SK-N-SH treated with all-trans-retinoic acid at 6 μM for 48 hours (cell line): ENCODE data around the gene SMAGP.
A peak's percentile ranks its signal among the peaks of the same experiment; 100 is the strongest.

Source experiments
- ATAC-seq: fragments of 200-7000 bp; cut with Tn5 transposase; 3 replicates; pipeline ENCODE4 v1.9.1; 2020; ENCODE audit warnings: mild to moderate bottlenecking, moderate library complexity
- BACH2 ChIP-seq: fragments of 250-450 bp; sonication (Bioruptor Pico); IDR thresholded peaks from 2 replicates; pipeline ENCODE4 v1.9.0; 2021; ENCODE audit warnings: mild to moderate bottlenecking, borderline replicate concordance
- CSDC2 ChIP-seq: fragments of 250-450 bp; sonication (Bioruptor Pico); IDR thresholded peaks from 2 replicates; pipeline ENCODE4 v1.5.0; 2020; ENCODE audit warnings: mild to moderate bottlenecking, moderate library complexity
- ESRRG ChIP-seq: fragments of 250-450 bp; sonication (Bioruptor Pico); IDR thresholded peaks from 2 replicates; pipeline ENCODE4 v1.6.1; 2021; ENCODE audit warnings: mild to moderate bottlenecking
- GLIS3 ChIP-seq: fragments of 250-450 bp; sonication (Bioruptor Pico); IDR thresholded peaks from 2 replicates; pipeline ENCODE4 v1.5.0; 2020; ENCODE audit warnings: mild to moderate bottlenecking, moderate library complexity
- ISL1 ChIP-seq: fragments of 250-450 bp; sonication (Bioruptor Pico); IDR thresholded peaks from 2 replicates; pipeline ENCODE4 v2.1.2; 2022; ENCODE audit warnings: mild to moderate bottlenecking, moderate library complexity
- OSR1 ChIP-seq: fragments of 250-450 bp; sonication (Bioruptor Pico); IDR thresholded peaks from 2 replicates; pipeline ENCODE4 v1.8.0; 2022; ENCODE audit warnings: moderate library complexity, mild to moderate bottlenecking, inconsistent platforms
- PPARA ChIP-seq: fragments of 250-450 bp; sonication (Bioruptor Pico); IDR thresholded peaks from 2 replicates; pipeline ENCODE4 v1.5.0; 2020; ENCODE audit warnings: mild to moderate bottlenecking, borderline replicate concordance
- RARB ChIP-seq: fragments of 250-450 bp; sonication (Bioruptor Pico); IDR thresholded peaks from 2 replicates; pipeline ENCODE4 v1.8.0; 2021; ENCODE audit warnings: mild to moderate bottlenecking, moderate library complexity
- SNAI2 ChIP-seq: fragments of 250-450 bp; sonication (Bioruptor Pico); IDR thresholded peaks from 2 replicates; pipeline ENCODE4 v1.5.0; 2020; ENCODE audit warnings: mild to moderate bottlenecking, moderate library complexity
- TCF4 ChIP-seq: fragments of 250-450 bp; sonication (Bioruptor Pico); IDR thresholded peaks from 2 replicates; pipeline ENCODE4 v1.8.0; 2021; ENCODE audit warnings: mild to moderate bottlenecking, moderate library complexity, borderline replicate concordance
- TOX ChIP-seq: fragments of 250-450 bp; sonication (Bioruptor Pico); IDR thresholded peaks from 2 replicates; pipeline ENCODE4 v1.8.0; 2021; ENCODE audit warnings: mild to moderate bottlenecking, moderate library complexity, borderline replicate concordance
- ZFP3 ChIP-seq: fragments of 250-450 bp; sonication (Bioruptor Pico); IDR thresholded peaks from 2 replicates; pipeline ENCODE4 v1.5.0; 2020; ENCODE audit warnings: mild to moderate bottlenecking, moderate library complexity
- ZFP30 ChIP-seq: fragments of 450-650 bp; formaldehyde crosslinking; IDR thresholded peaks from 2 replicates; pipeline ENCODE4 v1.5.0; 2022; ENCODE audit warnings: mild to moderate bottlenecking, moderate library complexity
- ZNF565 ChIP-seq: fragments of 450-650 bp; formaldehyde crosslinking; conservative IDR thresholded peaks from 2 replicates; pipeline ENCODE4 v1.5.0; 2020; ENCODE audit warnings: low read depth, mild to moderate bottlenecking, moderate library complexity
- ZNF70 ChIP-seq: fragments of 450-650 bp; formaldehyde crosslinking; IDR thresholded peaks from 2 replicates; pipeline ENCODE4 v1.5.0; 2020; ENCODE audit warnings: mild to moderate bottlenecking, moderate library complexity
- ZNF8 ChIP-seq: fragments of 450-650 bp; formaldehyde crosslinking; IDR thresholded peaks from 2 replicates; pipeline ENCODE4 v1.5.0; 2020; ENCODE audit warnings: mild to moderate bottlenecking, moderate library complexity
- TF ChIP-seq, protein P1 (sequence below): fragments of 250-450 bp; sonication (Bioruptor Pico); IDR thresholded peaks from 2 replicates; pipeline ENCODE4 v1.5.1; 2020; ENCODE audit warnings: low read depth, mild to moderate bottlenecking, moderate library complexity
- TF ChIP-seq, protein P2 (sequence below): fragments of 250-450 bp; sonication (Bioruptor Pico); IDR thresholded peaks from 2 replicates; pipeline ENCODE4 v1.8.0; 2020; ENCODE audit warnings: mild to moderate bottlenecking, moderate library complexity, borderline replicate concordance
- TF ChIP-seq, protein P3 (sequence below): fragments of 250-450 bp; sonication (Bioruptor Pico); IDR thresholded peaks from 2 replicates; pipeline ENCODE4 v1.5.1; 2021; ENCODE audit warnings: mild to moderate bottlenecking, moderate library complexity
- TF ChIP-seq, protein P4 (sequence below): fragments of 250-450 bp; sonication (Bioruptor Pico); IDR thresholded peaks from 2 replicates; pipeline ENCODE4 v1.5.0; 2020; ENCODE audit warnings: mild to moderate bottlenecking, moderate library complexity
- TF ChIP-seq, protein P5 (sequence below): fragments of 250-450 bp; sonication (Bioruptor Pico); IDR thresholded peaks from 2 replicates; pipeline ENCODE4 v1.8.0; 2021; ENCODE audit warnings: low read depth, mild to moderate bottlenecking, moderate library complexity, borderline replicate concordance

SMAGP gene

DNA sequence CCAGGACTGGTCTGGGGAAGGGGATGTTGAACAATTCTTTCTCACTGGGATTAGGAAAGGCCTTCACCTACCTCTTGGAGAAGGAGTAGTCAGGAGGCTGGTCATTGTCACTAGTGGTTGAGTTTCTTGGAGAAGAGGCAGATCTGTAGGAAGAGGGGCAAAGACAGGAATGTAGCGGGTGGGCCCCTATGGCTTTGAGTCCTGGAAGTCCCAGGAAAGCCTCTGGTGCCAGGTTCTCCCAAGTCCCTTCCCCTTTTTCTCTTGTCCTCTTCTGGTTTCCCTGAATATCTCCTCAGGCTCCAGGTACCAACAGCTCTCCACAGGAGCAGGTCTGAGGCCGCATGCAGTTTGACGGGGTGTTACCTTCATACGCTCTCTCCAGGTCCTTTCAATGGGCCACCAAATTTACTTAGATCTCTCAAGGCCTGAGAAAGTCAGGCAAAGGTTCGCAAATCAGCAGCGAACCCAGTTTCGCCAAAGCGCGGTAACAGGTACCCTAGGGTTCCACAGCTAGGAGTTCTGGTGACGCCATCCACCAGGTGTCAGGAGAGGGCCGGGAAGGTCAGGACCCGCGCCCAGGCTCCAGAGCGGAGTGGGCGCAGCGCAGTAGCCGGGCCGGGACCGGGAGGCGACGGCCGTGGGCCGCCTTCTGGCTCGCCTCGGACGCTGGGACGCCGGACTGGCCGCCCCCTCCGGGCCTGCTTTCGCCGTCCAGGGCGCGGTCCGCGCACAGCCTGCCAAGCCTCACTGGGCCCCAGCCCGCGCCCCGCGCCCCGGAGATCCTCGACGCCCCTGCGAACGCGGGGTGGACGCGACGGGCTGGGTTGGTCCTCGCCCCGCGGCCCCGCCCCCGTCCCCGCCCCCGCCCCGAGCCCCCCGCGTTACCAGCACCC, 795 bp downstream of the SMAGP start:
- ATAC-seq = peak; percentile 62
- TF ChIP-seq ZNF70 (CRISPR knock-in tag) (no peak), ESRRG (no peak), ZFP3 (CRISPR knock-in tag) (no peak), GLIS3 (CRISPR knock-in tag) (no peak), ZFP30 (no peak), RARB (CRISPR knock-in tag) (no peak), SNAI2 (CRISPR knock-in tag) (no peak), CSDC2 (CRISPR knock-in tag) (no peak)
- TF ChIP-seq, protein P1, sequence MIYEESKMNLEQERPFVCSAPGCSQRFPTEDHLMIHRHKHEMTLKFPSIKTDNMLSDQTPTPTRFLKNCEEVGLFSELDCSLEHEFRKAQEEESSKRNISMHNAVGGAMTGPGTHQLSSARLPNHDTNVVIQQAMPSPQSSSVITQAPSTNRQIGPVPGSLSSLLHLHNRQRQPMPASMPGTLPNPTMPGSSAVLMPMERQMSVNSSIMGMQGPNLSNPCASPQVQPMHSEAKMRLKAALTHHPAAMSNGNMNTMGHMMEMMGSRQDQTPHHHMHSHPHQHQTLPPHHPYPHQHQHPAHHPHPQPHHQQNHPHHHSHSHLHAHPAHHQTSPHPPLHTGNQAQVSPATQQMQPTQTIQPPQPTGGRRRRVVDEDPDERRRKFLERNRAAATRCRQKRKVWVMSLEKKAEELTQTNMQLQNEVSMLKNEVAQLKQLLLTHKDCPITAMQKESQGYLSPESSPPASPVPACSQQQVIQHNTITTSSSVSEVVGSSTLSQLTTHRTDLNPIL = no peak
- TF ChIP-seq, all 23 proteins: peak for 0

DNA sequence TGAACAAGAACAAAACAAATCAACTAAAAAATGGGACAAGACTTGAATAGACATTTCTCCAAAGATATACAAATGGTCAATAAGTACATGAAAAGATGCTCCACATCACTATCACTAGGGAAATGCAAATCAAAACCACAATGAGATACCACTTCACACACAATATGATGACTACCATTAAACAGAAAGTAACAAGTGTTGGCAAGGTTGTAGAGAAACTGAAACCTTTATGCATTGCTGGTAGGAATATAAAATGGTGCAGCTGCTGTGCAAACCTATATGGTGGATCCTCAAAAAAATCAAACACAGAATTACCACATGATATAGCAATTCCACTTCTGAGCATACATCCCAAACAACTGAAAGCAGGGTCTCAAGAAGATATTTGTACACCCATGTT, 5.2 kb downstream of the SMAGP start:
- ATAC-seq = no peak
- no peak for TF ChIP-seq PPARA (CRISPR knock-in tag)
- TF ChIP-seq, protein P1 = no peak
- no peak for TF ChIP-seq TOX (CRISPR knock-in tag)
- no peak for TF ChIP-seq ESRRG
- TF ChIP-seq, protein P2, sequence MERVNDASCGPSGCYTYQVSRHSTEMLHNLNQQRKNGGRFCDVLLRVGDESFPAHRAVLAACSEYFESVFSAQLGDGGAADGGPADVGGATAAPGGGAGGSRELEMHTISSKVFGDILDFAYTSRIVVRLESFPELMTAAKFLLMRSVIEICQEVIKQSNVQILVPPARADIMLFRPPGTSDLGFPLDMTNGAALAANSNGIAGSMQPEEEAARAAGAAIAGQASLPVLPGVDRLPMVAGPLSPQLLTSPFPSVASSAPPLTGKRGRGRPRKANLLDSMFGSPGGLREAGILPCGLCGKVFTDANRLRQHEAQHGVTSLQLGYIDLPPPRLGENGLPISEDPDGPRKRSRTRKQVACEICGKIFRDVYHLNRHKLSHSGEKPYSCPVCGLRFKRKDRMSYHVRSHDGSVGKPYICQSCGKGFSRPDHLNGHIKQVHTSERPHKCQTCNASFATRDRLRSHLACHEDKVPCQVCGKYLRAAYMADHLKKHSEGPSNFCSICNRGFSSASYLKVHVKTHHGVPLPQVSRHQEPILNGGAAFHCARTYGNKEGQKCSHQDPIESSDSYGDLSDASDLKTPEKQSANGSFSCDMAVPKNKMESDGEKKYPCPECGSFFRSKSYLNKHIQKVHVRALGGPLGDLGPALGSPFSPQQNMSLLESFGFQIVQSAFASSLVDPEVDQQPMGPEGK (CRISPR knock-in tag) = no peak
- no peak for TF ChIP-seq CSDC2 (CRISPR knock-in tag)
- no peak for TF ChIP-seq ISL1 (CRISPR knock-in tag)
- no peak for TF ChIP-seq ZNF8
- TF ChIP-seq TCF4 (CRISPR knock-in tag) = no peak
- TF ChIP-seq, protein P3, sequence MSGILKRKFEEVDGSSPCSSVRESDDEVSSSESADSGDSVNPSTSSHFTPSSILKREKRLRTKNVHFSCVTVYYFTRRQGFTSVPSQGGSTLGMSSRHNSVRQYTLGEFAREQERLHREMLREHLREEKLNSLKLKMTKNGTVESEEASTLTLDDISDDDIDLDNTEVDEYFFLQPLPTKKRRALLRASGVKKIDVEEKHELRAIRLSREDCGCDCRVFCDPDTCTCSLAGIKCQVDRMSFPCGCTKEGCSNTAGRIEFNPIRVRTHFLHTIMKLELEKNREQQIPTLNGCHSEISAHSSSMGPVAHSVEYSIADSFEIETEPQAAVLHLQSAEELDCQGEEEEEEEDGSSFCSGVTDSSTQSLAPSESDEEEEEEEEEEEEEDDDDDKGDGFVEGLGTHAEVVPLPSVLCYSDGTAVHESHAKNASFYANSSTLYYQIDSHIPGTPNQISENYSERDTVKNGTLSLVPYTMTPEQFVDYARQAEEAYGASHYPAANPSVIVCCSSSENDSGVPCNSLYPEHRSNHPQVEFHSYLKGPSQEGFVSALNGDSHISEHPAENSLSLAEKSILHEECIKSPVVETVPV (CRISPR knock-in tag) = no peak
- TF ChIP-seq, protein P4, sequence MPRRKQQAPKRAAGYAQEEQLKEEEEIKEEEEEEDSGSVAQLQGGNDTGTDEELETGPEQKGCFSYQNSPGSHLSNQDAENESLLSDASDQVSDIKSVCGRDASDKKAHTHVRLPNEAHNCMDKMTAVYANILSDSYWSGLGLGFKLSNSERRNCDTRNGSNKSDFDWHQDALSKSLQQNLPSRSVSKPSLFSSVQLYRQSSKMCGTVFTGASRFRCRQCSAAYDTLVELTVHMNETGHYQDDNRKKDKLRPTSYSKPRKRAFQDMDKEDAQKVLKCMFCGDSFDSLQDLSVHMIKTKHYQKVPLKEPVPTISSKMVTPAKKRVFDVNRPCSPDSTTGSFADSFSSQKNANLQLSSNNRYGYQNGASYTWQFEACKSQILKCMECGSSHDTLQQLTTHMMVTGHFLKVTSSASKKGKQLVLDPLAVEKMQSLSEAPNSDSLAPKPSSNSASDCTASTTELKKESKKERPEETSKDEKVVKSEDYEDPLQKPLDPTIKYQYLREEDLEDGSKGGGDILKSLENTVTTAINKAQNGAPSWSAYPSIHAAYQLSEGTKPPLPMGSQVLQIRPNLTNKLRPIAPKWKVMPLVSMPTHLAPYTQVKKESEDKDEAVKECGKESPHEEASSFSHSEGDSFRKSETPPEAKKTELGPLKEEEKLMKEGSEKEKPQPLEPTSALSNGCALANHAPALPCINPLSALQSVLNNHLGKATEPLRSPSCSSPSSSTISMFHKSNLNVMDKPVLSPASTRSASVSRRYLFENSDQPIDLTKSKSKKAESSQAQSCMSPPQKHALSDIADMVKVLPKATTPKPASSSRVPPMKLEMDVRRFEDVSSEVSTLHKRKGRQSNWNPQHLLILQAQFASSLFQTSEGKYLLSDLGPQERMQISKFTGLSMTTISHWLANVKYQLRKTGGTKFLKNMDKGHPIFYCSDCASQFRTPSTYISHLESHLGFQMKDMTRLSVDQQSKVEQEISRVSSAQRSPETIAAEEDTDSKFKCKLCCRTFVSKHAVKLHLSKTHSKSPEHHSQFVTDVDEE = no peak
- TF ChIP-seq OSR1 (CRISPR knock-in tag) = no peak
- TF ChIP-seq GLIS3 (CRISPR knock-in tag) = no peak
- TF ChIP-seq, protein P5, sequence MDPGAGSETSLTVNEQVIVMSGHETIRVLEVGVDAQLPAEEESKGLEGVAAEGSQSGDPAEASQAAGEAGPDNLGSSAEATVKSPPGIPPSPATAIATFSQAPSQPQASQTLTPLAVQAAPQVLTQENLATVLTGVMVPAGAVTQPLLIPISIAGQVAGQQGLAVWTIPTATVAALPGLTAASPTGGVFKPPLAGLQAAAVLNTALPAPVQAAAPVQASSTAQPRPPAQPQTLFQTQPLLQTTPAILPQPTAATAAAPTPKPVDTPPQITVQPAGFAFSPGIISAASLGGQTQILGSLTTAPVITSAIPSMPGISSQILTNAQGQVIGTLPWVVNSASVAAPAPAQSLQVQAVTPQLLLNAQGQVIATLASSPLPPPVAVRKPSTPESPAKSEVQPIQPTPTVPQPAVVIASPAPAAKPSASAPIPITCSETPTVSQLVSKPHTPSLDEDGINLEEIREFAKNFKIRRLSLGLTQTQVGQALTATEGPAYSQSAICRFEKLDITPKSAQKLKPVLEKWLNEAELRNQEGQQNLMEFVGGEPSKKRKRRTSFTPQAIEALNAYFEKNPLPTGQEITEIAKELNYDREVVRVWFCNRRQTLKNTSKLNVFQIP (CRISPR knock-in tag) = no peak
- TF ChIP-seq ZNF565 = no peak
- no peak for TF ChIP-seq SNAI2 (CRISPR knock-in tag)
- no peak for TF ChIP-seq ZFP3 (CRISPR knock-in tag)
- no peak for TF ChIP-seq RARB (CRISPR knock-in tag)
- TF ChIP-seq ZNF70 (CRISPR knock-in tag) = no peak
- no peak for TF ChIP-seq BACH2
